ENCODE measurements around the gene SRP9.
"Not testable (repeated sequence)": the region's sequence is repeated elsewhere in the genome, so short reads cannot be mapped to it uniquely, and the experiment has no call there.

SRP9 gene

DNA sequence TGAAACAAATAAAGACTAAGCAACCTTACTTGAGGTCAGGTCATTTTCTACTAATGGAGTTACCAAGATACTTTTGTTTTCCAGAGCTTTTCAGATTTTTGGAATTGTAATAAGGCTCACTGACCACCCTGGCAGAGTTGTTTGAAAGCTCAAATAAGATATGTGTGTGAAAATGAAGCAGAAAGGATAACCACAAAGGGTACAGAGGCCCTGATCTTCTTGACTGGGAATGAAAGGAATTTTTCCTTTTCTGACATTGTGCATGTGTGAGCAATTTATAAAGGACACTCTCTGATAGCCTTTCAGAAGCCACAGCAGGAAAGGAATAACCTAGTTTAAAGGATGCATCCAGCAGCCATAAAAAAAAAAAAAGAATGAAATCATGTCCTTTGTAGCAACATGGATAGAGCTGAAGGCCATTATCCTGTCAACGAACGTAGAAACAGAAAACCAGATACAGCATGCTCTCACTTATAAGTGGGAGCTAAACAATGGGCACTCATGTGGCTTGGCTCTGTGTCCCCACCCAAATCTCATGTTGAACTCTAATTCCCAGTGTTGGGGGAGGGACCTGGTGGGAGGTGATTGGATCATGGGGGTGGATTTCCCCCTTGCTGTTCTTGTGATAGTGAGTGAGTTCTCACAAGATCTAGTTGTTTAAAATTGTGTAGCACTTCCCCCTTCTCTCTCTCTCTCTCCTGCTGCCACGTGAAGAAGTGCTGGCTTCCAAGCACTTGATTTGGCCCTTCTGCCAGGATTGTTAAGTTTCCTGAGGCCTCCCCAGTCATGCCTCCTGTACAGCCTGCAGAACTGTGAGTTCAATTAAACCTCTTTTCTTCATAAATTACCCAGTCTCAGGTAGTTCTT is 3.1 kb upstream of the SRP9 start:
- DNase-seq (ENCODE audit: low read depth, low spot score) = peak; percentile 70

DNA sequence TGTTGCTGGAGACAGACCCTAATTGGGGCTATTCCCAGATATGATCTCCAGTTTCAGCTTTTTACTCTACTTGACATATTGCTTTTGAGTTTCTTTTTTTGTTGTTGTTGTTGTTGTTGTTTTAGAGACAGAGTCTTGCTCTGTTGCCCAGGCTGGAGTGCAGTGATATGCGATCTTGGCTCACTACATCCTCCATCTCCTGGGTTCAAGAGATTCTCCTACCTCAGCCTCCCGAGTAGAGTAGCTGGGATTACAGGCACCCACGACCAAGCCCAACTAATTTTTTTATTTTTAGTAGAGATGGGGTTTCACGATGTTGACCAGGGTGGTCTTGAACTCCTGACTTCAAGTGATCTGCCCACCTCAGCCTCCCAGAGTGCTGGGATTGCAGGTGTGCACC is 1.3 kb upstream of the SRP9 start:
- DNase-seq (ENCODE audit: low read depth, low spot score) = no peak

DNA sequence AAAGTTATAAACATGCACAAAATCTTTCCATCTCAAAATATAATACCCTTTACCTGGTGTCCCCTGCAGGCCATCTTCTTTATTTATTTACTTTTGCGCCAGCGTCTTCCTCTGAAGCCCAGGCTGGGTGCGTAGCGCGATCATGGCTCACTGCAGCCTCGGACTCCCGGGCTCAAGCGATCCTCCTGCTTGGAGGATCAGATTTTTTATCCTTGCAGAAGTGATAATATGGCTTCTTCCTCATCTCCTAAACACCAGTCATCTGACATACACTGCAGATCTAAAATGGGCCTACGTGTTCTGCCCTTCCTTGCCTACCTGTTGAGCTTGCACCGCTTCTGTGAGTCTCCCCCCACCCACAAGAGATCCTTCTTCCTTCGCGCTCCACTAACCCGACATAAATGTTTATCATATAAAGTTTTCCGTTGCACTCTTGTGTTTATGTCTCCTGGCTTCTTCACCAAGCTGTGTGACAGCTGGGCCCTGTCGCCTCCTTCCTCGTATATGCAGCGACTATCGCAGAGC is 506 bp upstream of the SRP9 start:
- no peak for DNase-seq (ENCODE audit: low read depth, low spot score)

DNA sequence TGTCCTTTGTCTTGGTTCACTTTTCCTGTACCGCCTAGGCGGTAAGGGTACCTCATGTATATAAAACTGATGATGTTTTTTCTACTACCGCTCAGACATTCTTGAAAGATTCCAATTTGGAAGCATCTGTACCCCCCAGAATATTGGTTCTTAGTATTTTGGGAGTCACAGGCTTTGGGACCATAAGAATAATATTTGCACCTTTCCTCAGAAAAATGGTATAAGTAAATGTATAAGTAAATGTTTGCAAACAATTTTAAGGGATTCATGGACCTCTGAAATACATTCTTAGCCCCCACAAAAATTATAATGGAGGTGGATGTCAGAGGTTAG is 677 bp downstream of the SRP9 start:
- no peak for DNase-seq (ENCODE audit: low read depth, low spot score)

DNA sequence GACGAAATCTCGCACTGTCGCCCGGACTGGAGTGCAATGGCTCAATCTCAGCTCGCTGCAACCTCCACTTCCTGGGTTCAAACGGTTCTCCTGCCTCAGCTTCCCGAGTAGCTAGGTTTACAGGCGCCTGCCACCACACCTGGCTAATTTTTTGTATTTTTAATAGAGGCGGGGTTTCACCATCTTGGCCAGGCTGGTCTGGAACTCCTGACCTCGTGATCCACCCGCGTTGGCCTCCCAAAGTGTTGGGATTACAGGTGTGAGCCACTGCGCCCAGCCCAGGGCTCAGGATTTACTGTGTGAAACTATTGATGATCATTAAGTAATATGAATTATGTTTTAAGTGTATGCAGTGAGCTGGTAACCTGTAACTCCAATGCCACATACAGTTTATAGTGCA is 1.5 kb downstream of the SRP9 start:
- DNase-seq (ENCODE audit: low read depth, low spot score) = not testable (repeated sequence)

DNA sequence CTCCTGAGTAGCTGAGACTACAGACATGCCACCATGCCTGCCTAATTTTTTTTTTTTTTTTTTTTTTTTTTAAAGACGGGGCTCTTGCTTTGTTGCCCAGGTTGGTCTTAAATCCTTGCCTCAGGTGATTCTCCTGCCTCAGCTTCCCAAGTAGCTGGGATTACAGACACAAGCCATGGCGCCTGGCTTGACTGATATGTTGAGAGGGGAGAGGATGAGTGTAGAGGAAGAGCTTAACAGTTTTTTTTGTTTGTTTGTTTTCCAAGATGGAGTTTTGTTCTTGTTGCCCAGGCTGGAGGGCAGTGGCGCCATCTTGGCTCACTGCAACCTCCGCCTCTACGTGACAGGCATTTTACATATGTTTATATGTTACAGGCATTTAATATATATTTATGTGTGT is 2.5 kb downstream of the SRP9 start:
- no peak for DNase-seq (ENCODE audit: low read depth, low spot score)

DNA sequence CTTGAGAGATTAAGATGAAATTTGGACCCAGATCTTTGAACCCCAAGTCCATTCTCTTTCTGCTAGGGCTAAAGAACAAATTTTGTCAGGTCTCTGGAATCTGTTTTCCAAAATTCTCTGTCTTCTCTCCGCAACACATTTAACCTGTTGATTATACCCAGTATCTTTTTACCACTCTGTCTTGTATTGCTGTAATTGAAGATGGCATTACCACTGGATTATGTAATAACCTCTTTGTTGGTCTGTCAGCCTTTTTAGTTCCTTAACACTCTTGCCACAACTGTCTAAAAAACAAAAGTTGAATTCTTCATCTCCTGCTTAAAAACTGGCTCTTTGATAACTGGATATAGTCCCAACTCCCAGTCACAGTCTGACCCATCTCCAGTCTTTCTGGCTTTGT is 3.0 kb downstream of the SRP9 start:
- no peak for DNase-seq (ENCODE audit: low read depth, low spot score)

DNA sequence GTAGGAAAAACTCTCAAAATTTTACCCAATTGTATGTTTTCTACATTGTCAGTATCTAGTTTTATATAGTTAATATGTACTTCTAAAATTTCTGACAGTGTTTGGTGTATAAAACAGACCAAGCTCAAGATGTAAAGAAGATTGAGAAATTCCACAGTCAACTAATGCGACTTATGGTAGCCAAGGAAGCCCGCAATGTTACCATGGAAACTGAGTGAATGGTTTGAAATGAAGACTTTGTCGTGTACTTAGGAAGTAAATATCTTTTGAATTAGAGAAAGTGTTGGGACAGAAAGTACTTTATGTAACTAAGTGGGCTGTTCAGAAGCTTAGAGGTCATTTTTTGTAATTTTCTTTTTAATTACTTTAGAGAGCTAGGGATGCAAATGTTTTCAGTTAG is 11.5 kb downstream of the SRP9 start:
- not testable (repeated sequence) for DNase-seq (ENCODE audit: low read depth, low spot score)

DNA sequence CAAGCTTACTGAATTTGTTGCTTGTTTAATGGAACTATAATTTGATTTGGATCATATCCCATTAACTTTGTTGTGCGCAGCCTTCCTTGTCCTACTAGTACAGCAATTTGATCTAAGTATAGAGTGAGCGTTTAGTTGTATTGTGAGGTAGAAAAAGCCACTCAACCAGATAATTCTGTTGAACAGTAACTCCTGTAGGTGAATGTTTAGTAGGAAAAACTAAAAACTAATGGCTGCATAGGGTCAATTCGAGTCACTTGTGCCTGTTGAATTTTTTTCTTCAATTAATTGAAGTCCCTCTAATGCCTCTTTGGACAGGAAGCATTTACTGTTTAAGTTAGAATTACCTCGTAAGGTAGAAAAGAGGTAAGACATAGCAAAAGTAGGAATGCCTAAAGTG is 17.3 kb downstream of the SRP9 start:
- DNase-seq (ENCODE audit: low read depth, low spot score) = no peak

DNA sequence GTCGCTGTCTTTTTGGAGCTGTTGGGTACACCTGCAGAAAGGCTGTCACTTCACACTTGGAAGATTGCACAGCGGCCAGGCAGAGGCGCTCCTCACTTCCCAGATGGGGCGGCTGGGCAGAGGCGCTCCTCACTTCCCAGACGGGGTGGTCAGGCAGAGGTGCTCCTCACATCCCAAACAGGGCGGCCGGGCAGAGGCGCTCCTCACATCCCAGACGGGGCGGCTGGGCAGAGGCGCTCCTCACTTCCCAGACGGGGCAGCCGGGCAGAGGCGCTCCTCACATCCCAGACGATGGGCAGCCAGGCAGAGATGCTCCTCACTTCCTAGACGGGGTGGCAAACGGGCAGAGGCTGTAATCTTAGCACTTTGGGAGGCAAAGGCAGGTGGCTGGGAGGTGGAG is 18.5 kb downstream of the SRP9 start:
- DNase-seq (ENCODE audit: low read depth, low spot score) = not testable (repeated sequence)

DNA sequence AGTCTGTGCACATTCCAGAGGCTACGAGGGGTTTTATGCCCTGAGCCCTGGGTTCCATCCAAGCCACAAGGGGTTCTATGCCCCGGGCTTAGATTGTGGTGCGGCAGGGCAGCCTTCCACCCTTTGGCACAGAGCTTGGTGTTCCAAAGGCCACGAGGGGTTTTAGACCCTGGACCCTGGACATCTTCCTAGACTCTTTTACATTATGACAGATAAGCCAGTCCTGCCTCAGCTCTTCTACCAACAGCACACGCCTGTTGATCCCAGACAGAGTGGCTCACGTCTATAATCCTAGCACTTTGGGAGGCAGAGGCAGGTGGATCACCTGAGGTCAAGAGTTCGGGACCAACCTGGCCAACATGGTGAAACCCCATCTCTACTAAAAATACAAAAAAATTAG is 23.5 kb downstream of the SRP9 start:
- not testable (repeated sequence) for DNase-seq (ENCODE audit: low read depth, low spot score)

DNA sequence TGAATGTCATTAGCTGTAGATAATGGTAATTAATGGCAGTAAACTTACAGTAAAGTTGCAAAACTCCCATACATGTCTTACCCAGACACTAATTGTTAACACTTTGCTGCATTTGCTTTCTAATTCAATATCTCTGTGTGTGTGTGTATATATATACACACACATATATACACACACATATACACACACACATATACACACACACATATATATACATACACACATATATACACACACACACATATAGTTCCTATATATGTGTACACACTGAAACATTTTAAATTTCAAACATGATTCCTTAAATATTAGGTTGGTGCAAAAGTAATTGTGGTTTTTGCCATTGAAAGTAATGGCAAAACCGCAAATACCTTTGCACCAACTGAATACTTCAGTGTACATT is 28.6 kb downstream of the SRP9 start:
- DNase-seq (ENCODE audit: low read depth, low spot score) = no peak

DNA sequence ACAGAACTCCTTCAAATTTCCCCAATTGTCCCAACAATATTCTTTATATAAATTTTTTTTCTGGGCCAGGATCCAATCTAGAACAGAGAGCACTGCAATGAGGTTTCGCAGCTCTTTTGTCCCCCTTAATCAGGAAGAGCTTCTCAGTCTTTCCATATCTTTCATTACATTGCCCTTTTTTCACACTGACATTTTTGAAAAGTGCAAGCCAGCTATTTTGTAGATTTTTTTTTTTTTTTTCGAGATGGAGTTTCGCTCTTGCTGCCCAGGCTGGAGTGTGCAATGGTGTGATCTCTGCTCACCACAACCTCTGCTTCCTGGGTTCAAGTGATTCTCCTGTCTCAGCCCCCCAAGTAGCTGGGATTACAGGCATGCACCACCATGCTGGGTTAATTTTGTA is 29.1 kb downstream of the SRP9 start:
- not testable (repeated sequence) for DNase-seq (ENCODE audit: low read depth, low spot score)

DNA sequence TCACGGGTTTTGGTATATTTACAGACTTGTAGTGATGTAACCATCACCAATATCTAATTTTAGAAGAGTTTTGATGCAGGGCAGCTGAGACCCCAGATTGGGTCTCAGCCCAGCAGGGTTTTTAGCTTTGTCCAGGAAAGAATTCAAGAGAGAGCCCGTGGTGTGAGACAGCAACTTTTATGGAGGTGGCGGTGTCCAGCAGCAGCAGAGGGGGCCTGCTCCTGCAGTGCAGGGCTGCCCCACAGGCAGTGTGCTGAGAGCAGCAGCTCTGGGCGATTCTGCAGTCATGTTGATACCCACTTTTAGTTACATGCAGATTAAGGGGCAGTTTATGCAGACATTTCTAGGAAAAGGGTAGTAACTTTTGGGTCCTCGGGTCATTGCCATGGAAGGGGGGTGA is 30.5 kb downstream of the SRP9 start:
- no peak for DNase-seq (ENCODE audit: low read depth, low spot score)

DNA sequence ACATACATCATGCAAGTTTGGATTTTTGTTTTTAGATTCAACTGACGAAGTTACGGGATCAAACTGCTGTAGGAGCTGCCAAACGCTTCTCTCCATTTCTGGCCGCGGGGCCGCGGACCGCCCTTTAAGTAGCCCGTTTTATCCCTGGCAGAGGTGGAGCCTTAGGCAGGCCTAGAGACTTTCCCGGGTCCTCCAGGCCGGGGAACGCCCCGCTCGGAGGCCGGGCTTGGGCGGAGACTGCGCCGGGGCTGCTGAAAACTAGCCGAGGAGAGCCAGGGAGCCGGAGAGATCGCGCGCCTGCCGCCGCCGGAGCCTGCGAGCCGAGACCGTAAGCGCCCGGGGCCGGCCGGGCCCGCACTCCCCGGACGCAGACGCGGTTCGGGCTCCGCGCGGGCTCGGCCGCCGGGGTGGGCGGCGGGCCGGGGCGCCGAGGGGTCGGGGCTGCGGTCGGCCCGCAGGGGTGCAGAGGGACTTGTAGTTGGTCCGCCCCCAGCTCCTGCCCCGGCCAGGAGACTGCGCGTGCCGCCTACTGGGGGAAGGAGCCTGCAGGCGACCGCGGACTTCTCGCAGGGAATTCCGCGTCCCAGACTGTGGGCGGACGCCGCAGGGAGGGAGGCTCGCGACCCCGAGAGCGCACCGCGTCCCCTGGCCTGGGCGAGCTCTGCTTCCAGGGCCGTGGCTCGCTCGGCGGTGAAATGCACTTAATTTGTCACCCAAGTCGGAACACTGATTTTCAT is 32.4 kb downstream of the SRP9 start, which contains the start of gene EPHX1:
TSS of gene EPHX1 (plus strand) at position 283 of the 737 bp plus-strand sequence. CDS start 18,606 bp downstream, outside the sequence.
- peak; percentile 96 for DNase-seq (ENCODE audit: low read depth, low spot score)

DNA sequence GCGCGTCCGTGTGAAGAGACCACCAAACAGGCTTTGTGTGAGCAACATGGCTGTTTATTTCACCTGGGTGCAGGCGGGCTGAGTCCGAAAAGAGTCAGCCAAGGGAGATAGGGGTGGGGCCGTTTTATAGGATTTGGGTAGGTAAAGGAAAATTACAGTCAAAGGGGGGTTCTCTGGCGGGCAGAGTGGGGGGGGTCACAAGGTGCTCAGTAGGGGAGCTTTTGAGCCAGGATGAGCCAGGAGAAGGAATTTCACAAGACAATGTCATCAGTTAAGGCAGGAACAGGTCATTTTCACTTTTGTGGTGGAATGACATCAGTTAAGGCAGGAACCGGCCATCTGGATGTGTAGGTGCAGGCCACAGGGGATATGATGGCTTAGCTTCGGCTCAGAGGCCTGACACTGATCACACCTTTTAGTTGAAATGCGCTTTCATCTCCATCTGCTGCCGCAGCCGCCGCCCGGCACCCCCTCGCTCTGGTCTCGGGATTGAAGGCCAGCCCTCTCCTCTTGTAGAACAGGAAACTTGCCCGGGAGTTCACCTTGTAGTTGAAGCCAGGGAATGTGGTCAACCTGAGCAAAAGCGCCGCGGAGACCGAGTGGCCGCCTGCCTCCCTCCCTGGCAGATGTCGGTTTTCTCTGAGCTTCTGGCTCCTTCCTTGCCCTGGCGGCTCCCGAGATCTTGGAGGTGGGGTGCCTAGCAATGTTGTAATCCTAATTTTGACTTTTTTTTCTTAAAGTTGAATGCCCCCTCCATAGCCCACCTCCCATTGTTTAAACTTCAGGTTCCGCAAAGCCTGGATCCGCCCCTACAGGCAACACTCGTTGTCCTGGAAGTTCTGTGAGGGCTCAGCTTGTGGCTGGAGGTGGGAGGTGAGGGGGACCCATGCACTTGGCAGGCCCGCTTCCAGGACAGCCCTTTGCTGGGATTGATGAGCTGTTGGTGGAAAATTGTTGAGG is 33.2 kb downstream of the SRP9 start:
- DNase-seq (ENCODE audit: low read depth, low spot score) = peak; percentile 72

DNA sequence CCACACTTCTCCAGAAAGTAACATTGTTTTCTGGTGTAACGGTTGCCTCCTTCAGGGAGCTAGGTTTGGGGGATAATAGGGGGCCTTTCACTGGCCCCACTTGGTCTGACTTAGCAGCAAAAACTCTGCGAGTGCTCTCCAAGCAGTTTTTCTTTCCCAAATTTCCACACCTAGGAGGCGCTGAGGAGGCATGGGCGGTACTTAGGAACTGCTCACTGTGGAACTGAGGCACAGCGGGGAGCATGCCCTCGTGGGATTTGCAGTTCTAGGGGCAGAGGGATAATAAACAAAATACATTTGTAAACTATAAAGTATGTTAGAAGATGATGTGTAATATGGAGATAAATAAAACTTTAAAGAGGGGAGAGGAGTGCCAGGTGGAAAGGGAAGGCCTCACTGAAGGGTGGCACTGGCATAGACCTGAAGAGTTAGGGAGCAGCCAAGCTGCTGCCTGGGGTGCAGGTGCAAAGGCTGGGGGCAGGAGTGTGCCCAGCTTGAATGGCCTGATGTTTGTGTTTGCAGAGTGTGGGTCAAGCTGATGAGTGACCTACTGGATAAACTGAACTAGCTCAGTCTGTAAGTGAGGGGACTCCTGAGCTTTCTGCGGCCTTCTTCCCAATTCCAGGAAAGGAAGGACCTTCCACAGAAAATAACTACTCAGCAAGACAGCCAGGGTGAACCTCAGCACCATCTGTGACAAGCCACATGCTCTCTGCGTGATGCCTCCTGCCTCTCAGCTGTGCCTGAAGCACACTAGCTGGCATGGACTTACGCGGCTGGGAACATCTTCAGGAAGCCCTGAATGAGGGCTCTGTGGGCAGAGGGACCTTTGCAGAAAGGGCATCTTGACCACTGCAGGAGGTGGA is 34.2 kb downstream of the SRP9 start:
- no peak for DNase-seq (ENCODE audit: low read depth, low spot score)

DNA sequence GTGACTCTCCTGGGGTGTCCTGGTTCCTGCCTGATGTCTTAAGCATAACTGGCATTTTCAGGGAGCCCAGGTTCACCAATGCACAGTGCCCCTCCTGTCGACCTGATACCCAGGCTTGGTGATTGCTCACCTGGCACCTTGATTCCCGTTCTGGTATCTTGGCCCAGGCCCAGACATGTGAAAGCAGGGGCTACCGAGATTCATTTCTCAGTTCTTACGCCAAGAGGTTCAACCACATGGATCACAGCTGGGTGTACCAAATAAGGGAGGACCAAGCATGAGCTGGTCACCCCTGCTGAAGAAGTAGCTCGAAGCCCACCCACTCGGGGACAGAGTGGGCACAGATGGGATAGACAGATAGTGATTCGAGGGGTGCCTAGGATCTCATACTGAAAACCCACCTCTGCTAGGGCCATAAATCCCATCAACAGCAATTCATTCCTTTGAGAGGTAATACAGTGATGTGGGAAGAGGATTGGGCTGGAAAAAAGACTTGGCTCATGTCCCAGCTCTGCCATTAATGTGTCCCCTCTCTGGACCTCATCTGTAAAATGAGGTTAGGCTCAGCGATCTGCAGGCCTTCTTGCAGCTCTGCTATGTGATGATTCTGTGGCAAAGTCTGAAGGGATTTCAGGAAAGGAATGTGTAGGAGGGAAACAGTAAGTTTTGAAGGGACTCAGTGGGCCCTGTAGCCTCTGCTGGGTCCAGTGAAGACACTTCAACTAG is 35.0 kb downstream of the SRP9 start:
- DNase-seq (ENCODE audit: low read depth, low spot score) = no peak

DNA sequence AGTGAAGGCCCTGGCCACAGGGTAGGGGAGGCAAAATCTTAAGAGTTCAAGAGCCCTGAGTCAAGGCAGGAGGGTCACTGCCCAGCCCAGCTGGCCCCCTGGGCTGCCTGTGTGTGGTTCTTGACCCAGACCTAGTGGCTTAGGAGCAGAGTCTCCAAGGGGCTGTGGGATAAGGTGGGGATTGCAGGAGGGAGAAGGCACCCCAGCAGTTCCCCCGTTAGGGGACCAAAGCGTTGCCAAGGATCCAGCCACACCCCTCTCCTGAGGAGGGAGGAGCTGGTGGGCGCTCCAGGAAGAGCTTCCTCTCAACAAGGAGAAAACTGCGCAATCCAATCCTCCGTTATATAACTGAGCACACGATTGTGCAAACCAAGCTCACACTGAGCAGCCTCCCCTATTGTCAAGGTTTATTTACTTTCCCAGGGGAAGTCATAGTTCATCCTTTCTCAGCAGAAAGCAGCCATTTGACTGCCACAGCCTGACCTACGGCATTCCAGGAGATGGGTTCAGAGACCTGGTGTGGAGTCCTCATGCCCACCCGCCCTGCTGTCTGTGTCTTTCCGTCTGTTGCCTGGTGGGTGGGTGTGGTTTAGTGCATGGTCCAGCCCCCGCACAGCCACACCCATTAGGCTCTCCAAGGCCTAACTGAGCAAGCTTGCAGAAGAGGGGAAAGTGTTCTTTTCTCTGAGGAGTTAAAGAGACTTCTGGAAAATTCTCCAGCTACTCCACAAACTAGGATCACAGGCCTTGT is 35.8 kb downstream of the SRP9 start:
- DNase-seq (ENCODE audit: low read depth, low spot score) = no peak
